K562 (cell line): Measurements from ENCODE around the gene SPTAN1. TPM values are rescaled to one million over a fixed set of nuclear protein-coding genes. Genes with fewer than 3 reads are reported as not detected.

Source experiments
- ARHGAP35 ChIP-seq: fragments of 450-650 bp; IDR thresholded peaks from 2 replicates; pipeline ENCODE4 v1.6.1; 2018; ENCODE audit not compliant: partially characterized antibody
- CEBPG ChIP-seq, 3 experiments: fragments of 200-800 bp in 1 of 3; sonication (Bioruptor generic) in 1 of 3; sonication (generic) in 1 of 3; formaldehyde crosslinking in 1 of 3; IDR thresholded peaks in 2 of 3; conservative IDR thresholded peaks in 1 of 3; 2 replicates each; pipeline versions ENCODE4 v1.6.1 to v1.8.0; 2016 to 2022; ENCODE audit warnings: missing compliant biosample characterization in 2 of 3, missing genetic modification characterization in 2 of 3, mild to moderate bottlenecking in 1 of 3, missing genetic modification reagents in 1 of 3
- GATAD2B ChIP-seq: fragments of 450-650 bp; IDR thresholded peaks from 2 replicates; pipeline ENCODE4 v1.6.1; 2017; ENCODE audit warnings: mild to moderate bottlenecking, borderline replicate concordance
- GTF2A2 ChIP-seq: IDR thresholded peaks from 2 replicates; pipeline ENCODE4 v1.6.1; 2016; ENCODE audit warnings: mild to moderate bottlenecking, missing genetic modification characterization, missing compliant biosample characterization
- HNRNPLL ChIP-seq: fragments of 200-400 bp; formaldehyde crosslinking; IDR thresholded peaks from 2 replicates; pipeline ENCODE4 v1.6.1; 2017; ENCODE audit warnings: low read length, low read depth, mild to moderate bottlenecking; ENCODE audit not compliant: poor library complexity, severe bottlenecking
- JUN ChIP-seq, 2 experiments: sonication (generic) in 1 of 2; formaldehyde crosslinking in 1 of 2; IDR thresholded peaks; 2 replicates each; pipeline versions ENCODE4 v1.6.1 to v1.8.0; 2012 to 2022; ENCODE audit warnings: borderline replicate concordance in 2 of 2, mild to moderate bottlenecking in 2 of 2, improper control_type of control experiment in 1 of 2, low read depth in 1 of 2, low read length in 1 of 2, missing genetic modification reagents in 1 of 2
- NBN ChIP-seq: fragments of 450-650 bp; IDR thresholded peaks from 2 replicates; pipeline ENCODE4 v1.6.1; 2016; ENCODE audit warnings: low read depth, mild to moderate bottlenecking
- NR2F6 ChIP-seq: fragments of 450-650 bp; formaldehyde crosslinking; IDR thresholded peaks from 2 replicates; pipeline ENCODE4 v1.4.0; 2020; ENCODE audit warnings: mild to moderate bottlenecking
- PCBP2 ChIP-seq: fragments of 200-400 bp; formaldehyde crosslinking; IDR thresholded peaks from 2 replicates; pipeline ENCODE4 v1.6.1; 2018; ENCODE audit warnings: low read length, low read depth, mild to moderate bottlenecking, moderate library complexity; ENCODE audit not compliant: poor library complexity, severe bottlenecking
- PHF21A ChIP-seq: fragments of 450-650 bp; IDR thresholded peaks from 2 replicates; pipeline ENCODE4 v1.6.1; 2017; ENCODE audit warnings: low read depth, borderline replicate concordance
- SIN3A ChIP-seq, 2 experiments: fragments of 150-350 bp in 1 of 2; IDR thresholded peaks; 2 replicates each; pipeline ENCODE4 v1.6.1; 2011 to 2016; ENCODE audit warnings: borderline replicate concordance in 2 of 2, low read depth in 2 of 2, low read length in 2 of 2, mild to moderate bottlenecking in 2 of 2, moderate library complexity in 2 of 2; ENCODE audit not compliant: control insufficient read depth in 1 of 2
- TFAP4 ChIP-seq: sonication (generic); formaldehyde crosslinking; IDR thresholded peaks from 2 replicates; pipeline ENCODE4 v1.8.0; 2022; ENCODE audit warnings: missing genetic modification reagents, mild to moderate bottlenecking, moderate library complexity, borderline replicate concordance
- U2AF1 ChIP-seq: fragments of 200-400 bp; formaldehyde crosslinking; optimal IDR thresholded peaks from 2 replicates; pipeline ENCODE3; 2017; ENCODE audit warnings: mild to moderate bottlenecking, low read depth, low read length, moderate library complexity
- ZBTB26 ChIP-seq: fragments of 450-650 bp; formaldehyde crosslinking; IDR thresholded peaks from 2 replicates; pipeline ENCODE4 v1.4.0; 2022; ENCODE audit warnings: missing genetic modification characterization
- ZKSCAN1 ChIP-seq: fragments of 150-350 bp; IDR thresholded peaks from 2 replicates; pipeline ENCODE4 v1.6.1; 2016; ENCODE audit warnings: low read depth, low read length
- ZNF224 ChIP-seq: sonication (generic); formaldehyde crosslinking; IDR thresholded peaks from 2 replicates; pipeline ENCODE4 v1.8.0; 2022; ENCODE audit warnings: mild to moderate bottlenecking, missing genetic modification reagents
- polyA plus RNA-seq, 8 experiments: library from polyadenylated mRNA; depleted of rRNA in 4 of 8; stranded (reverse) in 5 of 8; unstranded in 3 of 8; fragments of >200 nt; fragmentation: Nextera tagmentation in 2 of 8; fragmentation: Illumina TruSeq in 1 of 8; extraction: Ambion mirVana in 2 of 8; extraction: Trizol in 1 of 8; gene quantifications; 2 replicates each; pipeline versions ENCODE4 v1.2.1 to v1.2.3, GENCODE V29; 2011 to 2014; ENCODE audit warnings: inconsistent platforms in 1 of 8, missing spikeins in 1 of 8
- total RNA-seq, 7 experiments: library from RNA; depleted of rRNA in 6 of 7; stranded (reverse); fragments of >200 nt in 6 of 7; fragmentation: Illumina TruSeq in 2 of 7; extraction: Trizol in 2 of 7; gene quantifications; 2 replicates each; pipeline versions ENCODE4 v1.2.1 to v1.2.3, GENCODE V29; 2011 to 2021; ENCODE audit warnings: low replicate concordance in 1 of 7
- TF ChIP-seq, protein P1 (sequence below): fragments of 450-650 bp; formaldehyde crosslinking; IDR thresholded peaks from 2 replicates; pipeline ENCODE4 v1.4.0; 2022; ENCODE audit warnings: missing genetic modification characterization
- TF ChIP-seq, protein P2 (sequence below), 2 experiments: fragments of 450-650 bp in 1 of 2; sonication (generic) in 1 of 2; formaldehyde crosslinking; conservative IDR thresholded peaks; 2 replicates each; pipeline versions ENCODE4 v1.4.0 to v1.8.1; 2020 to 2022; ENCODE audit warnings: mild to moderate bottlenecking in 1 of 2, missing genetic modification reagents in 1 of 2
- TF ChIP-seq, protein P3 (sequence below): conservative IDR thresholded peaks from 2 replicates; pipeline ENCODE4 v1.6.1; 2011; ENCODE audit warnings: low read depth, mild to moderate bottlenecking, low read length; ENCODE audit not compliant: control insufficient read depth

Gene SPTAN1
- total and polyA plus RNA-seq, 9 of the 15 experiments (the other 6 are each of a cell fraction or from before 2014, with no cell fraction given): 1.5 to 13.5 (median 6.8) TPM

DNA sequence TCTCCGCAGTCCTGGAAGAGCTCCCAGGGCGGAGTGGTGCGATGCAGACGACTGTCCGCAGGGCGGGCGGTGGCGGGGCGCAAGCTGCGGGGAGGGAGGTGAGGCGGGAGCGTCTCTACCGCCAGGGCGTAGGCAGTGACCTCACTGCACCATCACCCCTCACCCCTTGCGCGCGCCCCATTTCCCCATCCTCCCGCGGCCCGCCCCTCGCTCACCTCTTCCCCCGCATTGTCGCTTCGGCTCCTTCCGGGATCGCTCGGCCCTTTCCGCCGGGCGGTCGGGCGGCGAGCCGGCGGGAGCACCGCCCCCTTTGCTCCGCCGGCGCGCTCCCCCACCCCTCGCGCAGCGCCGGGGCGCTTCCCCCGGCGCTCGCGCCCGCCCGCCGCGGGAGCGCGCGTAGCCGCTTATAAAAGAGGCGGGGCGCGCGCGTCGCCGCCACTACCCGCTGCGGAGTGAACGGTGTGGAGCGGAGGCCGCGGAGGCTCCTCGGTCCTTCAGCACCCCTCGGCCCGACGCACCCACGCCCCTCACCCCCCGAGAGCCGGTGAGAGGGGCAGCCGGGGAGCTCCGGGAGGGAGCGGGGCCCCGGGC, at the start of gene SPTAN1 (continued):
- TF ChIP-seq, protein P1, sequence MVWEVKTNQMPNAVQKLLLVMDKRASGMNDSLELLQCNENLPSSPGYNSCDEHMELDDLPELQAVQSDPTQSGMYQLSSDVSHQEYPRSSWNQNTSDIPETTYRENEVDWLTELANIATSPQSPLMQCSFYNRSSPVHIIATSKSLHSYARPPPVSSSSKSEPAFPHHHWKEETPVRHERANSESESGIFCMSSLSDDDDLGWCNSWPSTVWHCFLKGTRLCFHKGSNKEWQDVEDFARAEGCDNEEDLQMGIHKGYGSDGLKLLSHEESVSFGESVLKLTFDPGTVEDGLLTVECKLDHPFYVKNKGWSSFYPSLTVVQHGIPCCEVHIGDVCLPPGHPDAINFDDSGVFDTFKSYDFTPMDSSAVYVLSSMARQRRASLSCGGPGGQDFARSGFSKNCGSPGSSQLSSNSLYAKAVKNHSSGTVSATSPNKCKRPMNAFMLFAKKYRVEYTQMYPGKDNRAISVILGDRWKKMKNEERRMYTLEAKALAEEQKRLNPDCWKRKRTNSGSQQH (CRISPR knock-in tag): no peak
- TF ChIP-seq ZKSCAN1 (no peak), ZBTB26 (CRISPR knock-in tag) (0 out of 2 replicates have a peak, but pooled peaks have one; percentile 17), PCBP2 (peak; percentile 57), GATAD2B (peak; percentile 85), JUN (IDR thresholded peaks at IDR 0.05; ENCODE audit: borderline replicate concordance, low read depth, low read length) (peak; percentile 11; the same call in 1 of the 2 replicates), JUN (CRISPR knock-in tag; IDR thresholded peaks at IDR 0.05; ENCODE audit: borderline replicate concordance) (no peak), PHF21A (no peak), TFAP4 (CRISPR knock-in tag) (peak; percentile 65; the same call in 1 of the 2 replicates), U2AF1 (peak; percentile 68), CEBPG (CRISPR knock-in tag; IDR thresholded peaks at IDR 0.05) (no peak), CEBPG (tag; conservative IDR thresholded peaks at IDR 0.05 in 1 of 2, IDR thresholded peaks at IDR 0.05 in 1 of 2) (no peak), ARHGAP35 (no peak), ZNF224 (CRISPR knock-in tag) (no peak), NR2F6 (no peak), HNRNPLL (peak; percentile 80), GTF2A2 (tag) (peak; percentile 89), SIN3A (IDR thresholded peaks at IDR 0.05; ENCODE audit: borderline replicate concordance in 2 of 2, control insufficient read depth in 1 of 2, low read depth in 2 of 2, low read length in 2 of 2) (0 out of 4 replicates have a peak, but pooled peaks of 1 of the 2 experiments have one; percentile 23), NBN (no peak)
- TF ChIP-seq, protein P2, sequence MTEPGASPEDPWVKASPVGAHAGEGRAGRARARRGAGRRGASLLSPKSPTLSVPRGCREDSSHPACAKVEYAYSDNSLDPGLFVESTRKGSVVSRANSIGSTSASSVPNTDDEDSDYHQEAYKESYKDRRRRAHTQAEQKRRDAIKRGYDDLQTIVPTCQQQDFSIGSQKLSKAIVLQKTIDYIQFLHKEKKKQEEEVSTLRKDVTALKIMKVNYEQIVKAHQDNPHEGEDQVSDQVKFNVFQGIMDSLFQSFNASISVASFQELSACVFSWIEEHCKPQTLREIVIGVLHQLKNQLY (CRISPR knock-in tag; conservative IDR thresholded peaks at IDR 0.05): no peak
- TF ChIP-seq, protein P3, sequence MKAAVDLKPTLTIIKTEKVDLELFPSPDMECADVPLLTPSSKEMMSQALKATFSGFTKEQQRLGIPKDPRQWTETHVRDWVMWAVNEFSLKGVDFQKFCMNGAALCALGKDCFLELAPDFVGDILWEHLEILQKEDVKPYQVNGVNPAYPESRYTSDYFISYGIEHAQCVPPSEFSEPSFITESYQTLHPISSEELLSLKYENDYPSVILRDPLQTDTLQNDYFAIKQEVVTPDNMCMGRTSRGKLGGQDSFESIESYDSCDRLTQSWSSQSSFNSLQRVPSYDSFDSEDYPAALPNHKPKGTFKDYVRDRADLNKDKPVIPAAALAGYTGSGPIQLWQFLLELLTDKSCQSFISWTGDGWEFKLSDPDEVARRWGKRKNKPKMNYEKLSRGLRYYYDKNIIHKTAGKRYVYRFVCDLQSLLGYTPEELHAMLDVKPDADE: peak; percentile 41; the same call in 1 of the 2 replicates
